SK-N-SH (cell line): ENCODE results near the gene RS1. TPM values are rescaled to one million over a fixed set of nuclear protein-coding genes. Genes with fewer than 3 reads are reported as not detected.

Source experiments
- CTCF ChIA-PET: fragments of 300-600, 350-600 bp; formaldehyde crosslinking; extraction: SDS; loops from one replicate; lab custom pipeline; 2021; lab: Yijun Ruan, JAX
- POLR2A ChIA-PET: fragments of 350-600 bp; sonication (Branson Sonifier 250); formaldehyde crosslinking; extraction: SDS; loops from one replicate; lab custom pipeline; 2020; ENCODE audit warnings: antibody characterized with exemption, inconsistent platforms; lab: Yijun Ruan, JAX
- DNase-seq: peaks from one replicate; pipeline ENCODE4 v3.0.0; 2012
- H2AFZ ChIP-seq: fragments of 200-600 bp; sonication (generic); 2 replicates; pipeline ENCODE4 v1.8.1; 2016; ENCODE audit warnings: antibody characterized with exemption, mild to moderate bottlenecking, low read depth
- H3F3A ChIP-seq: fragments of 200-600 bp; sonication (generic); replicated peaks from 2 replicates; pipeline ENCODE3; 2016; ENCODE audit warnings: antibody characterized with exemption, mild to moderate bottlenecking; ENCODE audit not compliant: insufficient read depth
- H3K27ac ChIP-seq, 2 experiments: fragments of 200-500 bp in 1 of 2; fragments of 200-600 bp in 1 of 2; sonication (Bioruptor generic) in 1 of 2; sonication (generic), shearing (Covaris generic) in 1 of 2; 2 replicates each; pipeline versions ENCODE4 v1.5.1 to v1.6.1; 2014 to 2016; ENCODE audit warnings: low read depth in 2 of 2, inconsistent platforms in 1 of 2, low read length in 1 of 2, mild to moderate bottlenecking in 1 of 2, mixed read lengths in 1 of 2
- H3K27me3 ChIP-seq: fragments of 200-600 bp; sonication (generic), shearing (Covaris generic); 2 replicates; pipeline ENCODE4 v1.6.1; 2016; ENCODE audit warnings: mixed run types; ENCODE audit not compliant: insufficient read depth
- H3K36me3 ChIP-seq, 2 experiments: fragments of 200-500 bp in 1 of 2; fragments of 200-600 bp in 1 of 2; sonication (Bioruptor generic) in 1 of 2; sonication (generic) in 1 of 2; replicated peaks in 1 of 2; 2 replicates each; pipeline versions ENCODE3 to v1.5.1; 2014 to 2016; ENCODE audit warnings: low read length in 1 of 2, mild to moderate bottlenecking in 1 of 2; ENCODE audit not compliant: insufficient read depth in 2 of 2, control insufficient read depth in 1 of 2
- H3K4me1 ChIP-seq, 2 experiments: fragments of 200-500 bp in 1 of 2; fragments of 200-600 bp in 1 of 2; sonication (Bioruptor generic) in 1 of 2; sonication (generic), shearing (Covaris generic) in 1 of 2; 2 replicates each; pipeline versions ENCODE4 v1.5.1 to v1.6.1; 2014 to 2016; ENCODE audit warnings: low read depth in 1 of 2, low read length in 1 of 2, mixed run types in 1 of 2; ENCODE audit not compliant: insufficient read depth in 2 of 2, control insufficient read depth in 1 of 2
- H3K4me2 ChIP-seq: fragments of 200-600 bp; sonication (generic), shearing (Covaris generic); 2 replicates; pipeline ENCODE4 v1.6.1; 2017; ENCODE audit warnings: mixed run types
- H3K4me3 ChIP-seq, 2 experiments: fragments of 200-500 bp in 1 of 2; fragments of 200-600 bp in 1 of 2; sonication (Bioruptor generic) in 1 of 2; sonication (generic), shearing (Covaris generic) in 1 of 2; 2 replicates each; pipeline versions ENCODE4 v1.5.1 to v1.8.1; 2014 to 2016; ENCODE audit warnings: low read depth in 2 of 2, inconsistent platforms in 1 of 2, low read length in 1 of 2, mild to moderate bottlenecking in 1 of 2, mixed read lengths in 1 of 2, moderate library complexity in 1 of 2
- H3K79me2 ChIP-seq: fragments of 200-600 bp; sonication (generic); 2 replicates; pipeline ENCODE4 v1.8.1; 2017; ENCODE audit warnings: mild to moderate bottlenecking; ENCODE audit not compliant: insufficient read depth
- H3K9ac ChIP-seq: fragments of 200-600 bp; sonication (generic); 2 replicates; pipeline ENCODE4 v1.6.1; 2017; ENCODE audit warnings: mixed run types
- H3K9me2 ChIP-seq: fragments of 200-600 bp; sonication (generic); 2 replicates; pipeline ENCODE4 v1.6.1; 2017; ENCODE audit warnings: mixed run types
- H3K9me3 ChIP-seq: fragments of 200-600 bp; sonication (generic); 2 replicates; pipeline ENCODE4 v1.6.1; 2017; ENCODE audit warnings: mixed run types, mild to moderate bottlenecking, moderate library complexity
- H4K20me1 ChIP-seq: fragments of 200-600 bp; sonication (generic); 2 replicates; pipeline ENCODE4 v1.6.1; 2017; ENCODE audit warnings: mild to moderate bottlenecking, mixed run types; ENCODE audit not compliant: insufficient read depth
- JUND ChIP-seq: IDR thresholded peaks from 2 replicates; pipeline ENCODE4 v1.4.0; 2012
- RCOR1 ChIP-seq: fragments of 150-350 bp; IDR thresholded peaks from 2 replicates; pipeline ENCODE4 v1.6.1; 2017; ENCODE audit warnings: antibody characterized with exemption, low read length
- SIN3A ChIP-seq: IDR thresholded peaks from 2 replicates; pipeline ENCODE4 v1.6.1; 2012; ENCODE audit warnings: low read depth, mild to moderate bottlenecking, low read length, moderate library complexity, borderline replicate concordance
- SMC3 ChIP-seq: IDR thresholded peaks from 2 replicates; pipeline ENCODE4 v1.6.1; 2012; ENCODE audit warnings: low read depth, low read length, improper control_type of control experiment
- WGBS: methylation state at CpG from one replicate; pipeline ENCODE4 v1.1.6; 2017; ENCODE audit warnings: low lambda C conversion rate; 5-methylcytosine and 5-hydroxymethylcytosine counted together
- polyA plus RNA-seq, 3 experiments: library from polyadenylated mRNA; depleted of rRNA; stranded (reverse); fragments of >200 nt; gene quantifications; 2 replicates each; pipeline ENCODE4 v1.2.3, GENCODE V29; 2012
- TF ChIP-seq, protein P1 (sequence below): IDR thresholded peaks from 2 replicates; pipeline ENCODE4 v1.4.0; 2012; ENCODE audit warnings: low read depth
- TF ChIP-seq, protein P2 (sequence below): IDR thresholded peaks from 2 replicates; pipeline ENCODE4 v1.4.0; 2012; ENCODE audit warnings: low read depth, borderline replicate concordance
- TF ChIP-seq, protein P3 (sequence below): IDR thresholded peaks from 2 replicates; pipeline ENCODE4 v1.4.0; 2012; ENCODE audit warnings: low read depth, borderline replicate concordance
- TF ChIP-seq, protein P4 (sequence below): fragments of 200-600 bp; sonication (generic); IDR thresholded peaks from 2 replicates; pipeline ENCODE4 v1.6.1; 2017; ENCODE audit warnings: antibody characterized with exemption, mild to moderate bottlenecking, moderate library complexity

The RS1 gene
- polyA plus RNA-seq, 1 of the 3 experiments (the other 2 are of a cell fraction), result not detected

DNA sequence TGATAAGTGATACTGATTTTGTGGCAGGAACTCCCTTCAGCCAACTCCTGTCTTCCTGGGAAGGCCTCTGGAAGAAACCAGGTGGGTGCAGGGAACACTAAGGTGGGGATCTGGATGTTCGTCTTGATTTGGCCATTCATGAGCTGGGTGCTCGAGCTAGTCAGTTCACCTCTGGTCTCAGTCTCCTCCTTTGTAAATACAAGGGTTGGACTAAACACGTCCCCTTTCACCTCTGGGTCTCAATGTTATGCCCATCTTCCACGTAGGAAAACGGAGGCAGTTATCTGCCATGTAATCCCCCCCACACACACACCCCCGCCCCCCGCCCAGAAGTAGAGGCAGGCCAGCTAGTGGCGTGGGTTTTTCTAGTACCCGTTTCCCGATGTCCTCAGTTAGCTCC is 4.1 kb upstream of the RS1 start:
- CTCF ChIA-PET, result interaction anchor here (0.8 to 1.9 kb wide), 7 partner anchors 16 to 266 kb away, joined by 3 to 8 read pairs (median 3); partner anchors contain the start of gene PPEF1

More for the DNA sequence above, 4.1 kb upstream of the RS1 start:
- no peak for DNase-seq
- POLR2A ChIA-PET, result interaction anchor here (1.2 kb wide), 1 partner anchor 93 kb away, joined by 3 read pairs; no protein-coding TSS in a partner anchor
- Histone ChIP-seq H3F3A (no peaks in the 10 kb centered on the region), H3K4me1 (peaks cover 0 to 11% of the 10 kb centered on the region in 2 experiments; a peak in 2 of 4 replicates), H3K79me2 (no peaks in the 10 kb centered on the region), H3K27ac (no peak overlapping the region), H3K4me3 (no peak overlapping the region), H3K9me2 (no peaks in the 10 kb centered on the region)
- WGBS, result 74% methylated on average over 9 of the region's 10 CpGs
- no peak for TF ChIP-seq SMC3
- TF ChIP-seq JUND, result no peak
- TF ChIP-seq RCOR1, result no peak
- TF ChIP-seq, protein P1, sequence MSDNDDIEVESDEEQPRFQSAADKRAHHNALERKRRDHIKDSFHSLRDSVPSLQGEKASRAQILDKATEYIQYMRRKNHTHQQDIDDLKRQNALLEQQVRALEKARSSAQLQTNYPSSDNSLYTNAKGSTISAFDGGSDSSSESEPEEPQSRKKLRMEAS, result no peak
- TF ChIP-seq, protein P2, sequence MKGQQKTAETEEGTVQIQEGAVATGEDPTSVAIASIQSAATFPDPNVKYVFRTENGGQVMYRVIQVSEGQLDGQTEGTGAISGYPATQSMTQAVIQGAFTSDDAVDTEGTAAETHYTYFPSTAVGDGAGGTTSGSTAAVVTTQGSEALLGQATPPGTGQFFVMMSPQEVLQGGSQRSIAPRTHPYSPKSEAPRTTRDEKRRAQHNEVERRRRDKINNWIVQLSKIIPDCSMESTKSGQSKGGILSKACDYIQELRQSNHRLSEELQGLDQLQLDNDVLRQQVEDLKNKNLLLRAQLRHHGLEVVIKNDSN, result no peak
- TF ChIP-seq SIN3A, result no peak
- TF ChIP-seq, protein P3, sequence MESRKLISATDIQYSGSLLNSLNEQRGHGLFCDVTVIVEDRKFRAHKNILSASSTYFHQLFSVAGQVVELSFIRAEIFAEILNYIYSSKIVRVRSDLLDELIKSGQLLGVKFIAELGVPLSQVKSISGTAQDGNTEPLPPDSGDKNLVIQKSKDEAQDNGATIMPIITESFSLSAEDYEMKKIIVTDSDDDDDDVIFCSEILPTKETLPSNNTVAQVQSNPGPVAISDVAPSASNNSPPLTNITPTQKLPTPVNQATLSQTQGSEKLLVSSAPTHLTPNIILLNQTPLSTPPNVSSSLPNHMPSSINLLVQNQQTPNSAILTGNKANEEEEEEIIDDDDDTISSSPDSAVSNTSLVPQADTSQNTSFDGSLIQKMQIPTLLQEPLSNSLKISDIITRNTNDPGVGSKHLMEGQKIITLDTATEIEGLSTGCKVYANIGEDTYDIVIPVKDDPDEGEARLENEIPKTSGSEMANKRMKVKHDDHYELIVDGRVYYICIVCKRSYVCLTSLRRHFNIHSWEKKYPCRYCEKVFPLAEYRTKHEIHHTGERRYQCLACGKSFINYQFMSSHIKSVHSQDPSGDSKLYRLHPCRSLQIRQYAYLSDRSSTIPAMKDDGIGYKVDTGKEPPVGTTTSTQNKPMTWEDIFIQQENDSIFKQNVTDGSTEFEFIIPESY, result no peak
- TF ChIP-seq, protein P4, sequence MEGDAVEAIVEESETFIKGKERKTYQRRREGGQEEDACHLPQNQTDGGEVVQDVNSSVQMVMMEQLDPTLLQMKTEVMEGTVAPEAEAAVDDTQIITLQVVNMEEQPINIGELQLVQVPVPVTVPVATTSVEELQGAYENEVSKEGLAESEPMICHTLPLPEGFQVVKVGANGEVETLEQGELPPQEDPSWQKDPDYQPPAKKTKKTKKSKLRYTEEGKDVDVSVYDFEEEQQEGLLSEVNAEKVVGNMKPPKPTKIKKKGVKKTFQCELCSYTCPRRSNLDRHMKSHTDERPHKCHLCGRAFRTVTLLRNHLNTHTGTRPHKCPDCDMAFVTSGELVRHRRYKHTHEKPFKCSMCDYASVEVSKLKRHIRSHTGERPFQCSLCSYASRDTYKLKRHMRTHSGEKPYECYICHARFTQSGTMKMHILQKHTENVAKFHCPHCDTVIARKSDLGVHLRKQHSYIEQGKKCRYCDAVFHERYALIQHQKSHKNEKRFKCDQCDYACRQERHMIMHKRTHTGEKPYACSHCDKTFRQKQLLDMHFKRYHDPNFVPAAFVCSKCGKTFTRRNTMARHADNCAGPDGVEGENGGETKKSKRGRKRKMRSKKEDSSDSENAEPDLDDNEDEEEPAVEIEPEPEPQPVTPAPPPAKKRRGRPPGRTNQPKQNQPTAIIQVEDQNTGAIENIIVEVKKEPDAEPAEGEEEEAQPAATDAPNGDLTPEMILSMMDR, result no peak
- TF ChIP-seq, all 33 proteins: peak for 0
- Histone ChIP-seq H4K20me1 (no peaks in the 10 kb centered on the region), H3K9me3 (no peaks in the 10 kb centered on the region), H3K27me3 (no peaks in the 10 kb centered on the region), H3K4me2 (no peak overlapping the region), H3K36me3 (no peaks in the 10 kb centered on the region), H2AFZ (no peak overlapping the region), H3K9ac (no peak overlapping the region)
